ENCODE results near the gene DNHD1. TPM values are rescaled to one million over a fixed set of nuclear protein-coding genes. Genes with fewer than 3 reads are reported as not detected.

DNHD1 gene
- total RNA-seq, 2 donors from 2014 or later = 11.5 to 31.4 TPM

GRCh38 chr11:6553634-6554033, 56.6 kb downstream of the DNHD1 start:
- H3K9me3 ChIP-seq = no peaks in the 10 kb centered on the region
- intact Hi-C loops (cut with DNase I) = no loop called here
- no peak for TF ChIP-seq POLR2A (IDR thresholded peaks at IDR 0.05)
- TF ChIP-seq POLR2AphosphoS5 (IDR thresholded peaks at IDR 0.05) = no peak
- no peak for TF ChIP-seq CTCF (IDR thresholded peaks at IDR 0.05)
- no peaks in the 10 kb centered on the region for H3K27me3 ChIP-seq (replicated peaks; ENCODE audit: insufficient read depth)
- DNase-seq (ENCODE audit: low spot score) = no peak
- H3K4me3 ChIP-seq = no peak overlapping the region
- H3K27ac ChIP-seq = no peak overlapping the region
- H3K4me1 ChIP-seq (replicated peaks) = no peaks in the 10 kb centered on the region
- H3K36me3 ChIP-seq = no peaks in the 10 kb centered on the region

- H3K9me3 ChIP-seq = no peaks in the 10 kb centered on the region
- intact Hi-C loops (cut with DNase I) = no loop called here
- H3K27ac ChIP-seq = no peak overlapping the region
- H3K36me3 ChIP-seq = no peaks in the 10 kb centered on the region
- no peak for DNase-seq (ENCODE audit: low spot score)
- H3K27me3 ChIP-seq (replicated peaks; ENCODE audit: insufficient read depth) = no peaks in the 10 kb centered on the region
- TF ChIP-seq POLR2AphosphoS5 (IDR thresholded peaks at IDR 0.05) (no peak), POLR2A (IDR thresholded peaks at IDR 0.05) (no peak), CTCF (IDR thresholded peaks at IDR 0.05) (no peak)
- WGBS = 88% methylated on average over 5 of the region's 5 CpGs
- no peak overlapping the region for H3K4me3 ChIP-seq
- H3K4me1 ChIP-seq (replicated peaks) = no peaks in the 10 kb centered on the region
Measured at GRCh38 chr11:6554828-6555706, 58.0 kb downstream of the DNHD1 start.

GRCh38 chr11:6556139-6556949, 59.3 kb downstream of the DNHD1 start:
- Histone ChIP-seq H3K9me3 (no peaks in the 10 kb centered on the region), H3K27me3 (replicated peaks; ENCODE audit: insufficient read depth) (no peaks in the 10 kb centered on the region), H3K4me3 (no peak overlapping the region), H3K27ac (no peak overlapping the region), H3K4me1 (replicated peaks) (no peaks in the 10 kb centered on the region), H3K36me3 (no peaks in the 10 kb centered on the region)
- intact Hi-C loops (cut with DNase I) = no loop called here
- WGBS = 81% methylated on average over 11 of the region's 11 CpGs
- TF ChIP-seq POLR2AphosphoS5 (IDR thresholded peaks at IDR 0.05) (no peak), CTCF (IDR thresholded peaks at IDR 0.05) (no peak), POLR2A (IDR thresholded peaks at IDR 0.05) (no peak)
- DNase-seq (ENCODE audit: low spot score) = no peak

GRCh38 chr11:6557063-6557462, 60.0 kb downstream of the DNHD1 start:
- Histone ChIP-seq H3K4me3 (no peak overlapping the region), H3K9me3 (no peaks in the 10 kb centered on the region), H3K27ac (no peak overlapping the region), H3K36me3 (no peaks in the 10 kb centered on the region), H3K4me1 (replicated peaks) (no peaks in the 10 kb centered on the region), H3K27me3 (replicated peaks; ENCODE audit: insufficient read depth) (no peaks in the 10 kb centered on the region)
- no peak for DNase-seq (ENCODE audit: low spot score)
- WGBS = 95% methylated on average over 11 of the region's 11 CpGs
- intact Hi-C loops (cut with DNase I) = no loop called here
- TF ChIP-seq POLR2A (IDR thresholded peaks at IDR 0.05) (no peak), CTCF (IDR thresholded peaks at IDR 0.05) (no peak), POLR2AphosphoS5 (IDR thresholded peaks at IDR 0.05) (no peak)

All from prostate gland (tissue), 2 donors.